Measurements from ENCODE around the gene PEAK1. TPM values are rescaled to one million over a fixed set of nuclear protein-coding genes. Genes with fewer than 3 reads are reported as not detected.

The PEAK1 gene
- total RNA-seq, 4 donors from 2014 or later: 68.8 to 79.1 (median 78.7) TPM

GRCh38 chr15:77239882-77240608 is 179.9 kb downstream of the PEAK1 start:
- TF ChIP-seq CTCF (IDR thresholded peaks at IDR 0.05; ENCODE audit: low read depth): no peak

- no peak for TF ChIP-seq CTCF (IDR thresholded peaks at IDR 0.05; ENCODE audit: low read depth)
Measured at GRCh38 chr15:77235566-77235965, 184.3 kb downstream of the PEAK1 start.

- no peak for TF ChIP-seq CTCF (IDR thresholded peaks at IDR 0.05; ENCODE audit: low read depth)
Measured at GRCh38 chr15:77228828-77229227, 191.1 kb downstream of the PEAK1 start.

GRCh38 chr15:77226652-77227051 is 193.3 kb downstream of the PEAK1 start:
- no peak for TF ChIP-seq CTCF (IDR thresholded peaks at IDR 0.05; ENCODE audit: low read depth)

- no peak for TF ChIP-seq CTCF (IDR thresholded peaks at IDR 0.05; ENCODE audit: low read depth)
Measured at GRCh38 chr15:77225646-77226045, 194.3 kb downstream of the PEAK1 start.

GRCh38 chr15:77225088-77225487 is 194.8 kb downstream of the PEAK1 start:
- TF ChIP-seq CTCF (IDR thresholded peaks at IDR 0.05; ENCODE audit: low read depth): no peak

GRCh38 chr15:77224352-77224751 is 195.6 kb downstream of the PEAK1 start:
- TF ChIP-seq CTCF (IDR thresholded peaks at IDR 0.05; ENCODE audit: low read depth): no peak
